K562 treated with DMSO at 1 percent for 48 hours (cell line): ENCODE data around the gene PER1. TPM values are rescaled to one million over a fixed set of nuclear protein-coding genes. Genes with fewer than 3 reads are reported as not detected.

Experiments
- total RNA-seq: library from RNA; unstranded; fragments of 300-600 nt; gene quantifications from 2 replicates; pipeline ENCODE4 v1.2.3, GENCODE V29; 2022; ENCODE audit warnings: low replicate concordance; ENCODE audit errors: extremely low read depth

The PER1 gene
- total RNA-seq: not detected in 2 replicates

GRCh38 chr17:8152112-8152775 is at the start of gene PER1:
TSS of gene PER1 (minus strand) at chr17:8152404. CDS start at chr17:8150706, 1,698 bp downstream.

GRCh38 chr17:8189711-8190477 is 37.7 kb upstream of the PER1 start, which contains the start of gene BORCS6:
TSS of gene BORCS6 (minus strand) at chr17:8190180. CDS start at chr17:8190140, 40 bp downstream.

GRCh38 chr17:8176197-8176940 is 24.2 kb upstream of the PER1 start, which contains the start of gene TMEM107:
TSS of gene TMEM107 (minus strand) at chr17:8176380. CDS start at chr17:8176286, 94 bp downstream.

GRCh38 chr17:8162233-8162996 is 10.2 kb upstream of the PER1 start, which contains the start of gene VAMP2:
TSS of gene VAMP2 (minus strand) at chr17:8162948. CDS start at chr17:8162879, 69 bp downstream.

GRCh38 chr17:8123695-8124349 is 28.4 kb downstream of the PER1 start, which contains the start of gene HES7:
TSS of gene HES7 (minus strand) at chr17:8124106. CDS start at chr17:8124084, 22 bp downstream.

GRCh38 chr17:8117980-8118768 is 34.0 kb downstream of the PER1 start, which contains the start of gene ALOXE3:
TSS of gene ALOXE3 (minus strand) at chr17:8118514. CDS start at chr17:8117990, 524 bp downstream.

Other genes with a start within 250 kb of the PER1 start
- gene RNF227, start 236.1 kb downstream of the PER1 start, total RNA-seq: not detected in 2 replicates
- gene KCNAB3, start 222.5 kb downstream of the PER1 start, total RNA-seq: not detected in 2 replicates
- not detected in 2 replicates for gene TRAPPC1, start 220.5 kb downstream of the PER1 start, total RNA-seq
- gene CNTROB, start 220.2 kb downstream of the PER1 start, total RNA-seq: not detected in 2 replicates
- gene GUCY2D, start 149.8 kb downstream of the PER1 start, total RNA-seq: not detected in 2 replicates
- not detected in 2 replicates for gene ALOX15B, start 113.3 kb downstream of the PER1 start, total RNA-seq
- not detected in 2 replicates for gene ALOX12B, start 64.7 kb downstream of the PER1 start, total RNA-seq
- gene ALOXE3, start 33.9 kb downstream of the PER1 start, total RNA-seq: not detected in 2 replicates
- not detected in 2 replicates for gene HES7, start 28.3 kb downstream of the PER1 start, total RNA-seq
- not detected in 2 replicates for gene VAMP2, start 10.5 kb upstream of the PER1 start, total RNA-seq
- gene TMEM107, start 24.0 kb upstream of the PER1 start, total RNA-seq: not detected in 2 replicates
- not detected in 2 replicates for gene BORCS6, start 37.8 kb upstream of the PER1 start, total RNA-seq
- not detected in 2 replicates for gene AURKB, start 58.2 kb upstream of the PER1 start, total RNA-seq
- gene CTC1, start 95.7 kb upstream of the PER1 start, total RNA-seq: not detected in 2 replicates
- gene PFAS, start 96.9 kb upstream of the PER1 start, total RNA-seq: not detected in 2 replicates
- gene RANGRF, start 136.3 kb upstream of the PER1 start, total RNA-seq: not detected in 2 replicates
- gene SLC25A35, start 143.0 kb upstream of the PER1 start, total RNA-seq: not detected in 2 replicates
- gene ARHGEF15, start 157.8 kb upstream of the PER1 start, total RNA-seq: not detected in 2 replicates
- gene ODF4, start 187.4 kb upstream of the PER1 start, total RNA-seq: not detected in 2 replicates
- 1,797 TPM in 1 of 2 replicates, not detected in the other for gene RPL26, start 230.8 kb upstream of the PER1 start, total RNA-seq
- gene RNF222, start 245.4 kb upstream of the PER1 start, total RNA-seq: not detected in 2 replicates